NB4 (cell line): ENCODE data around the gene GLRA2.

Experiments used
- CTCF ChIP-seq: IDR thresholded peaks from one replicate; pipeline ENCODE4 v1.5.1; 2012; ENCODE audit warnings: low read depth, low read length
- POLR2A ChIP-seq: IDR thresholded peaks from 2 replicates; pipeline ENCODE4 v1.6.1; 2011; ENCODE audit warnings: mild to moderate bottlenecking; ENCODE audit not compliant: insufficient read length; ENCODE audit errors: extremely low read depth

GRCh38 chrX:14675500-14675899, 146.2 kb downstream of the GLRA2 start:
- TF ChIP-seq CTCF: no peak
- no peak for TF ChIP-seq POLR2A
